ENCODE measurements around the gene MIB1.

MIB1 gene

GRCh38 chr18:21894619-21895367, 154.2 kb downstream of the MIB1 start:
- no peak for DNase-seq (ENCODE audit: low read depth in 3 of 3)

- DNase-seq (ENCODE audit: low read depth in 3 of 3) = no peak
These were observed 156.2 kb downstream of the MIB1 start for GRCh38 chr18:21896732-21897336.

GRCh38 chr18:21897811-21898210, 157.2 kb downstream of the MIB1 start:
- no peak for DNase-seq (ENCODE audit: low read depth in 3 of 3)

- no peak for DNase-seq (ENCODE audit: low read depth in 3 of 3)
These were observed 160.2 kb downstream of the MIB1 start for GRCh38 chr18:21900605-21901352.

- no peak for DNase-seq (ENCODE audit: low read depth in 3 of 3)
These were observed 160.9 kb downstream of the MIB1 start for GRCh38 chr18:21901423-21901945.

GRCh38 chr18:21903709-21904108, 163.1 kb downstream of the MIB1 start:
- DNase-seq (ENCODE audit: low read depth in 3 of 3) = no peak

GRCh38 chr18:21904856-21905255, 164.3 kb downstream of the MIB1 start:
- DNase-seq (ENCODE audit: low read depth in 3 of 3) = no peak

- no peak for DNase-seq (ENCODE audit: low read depth in 3 of 3)
These were observed 166.9 kb downstream of the MIB1 start for GRCh38 chr18:21907451-21907850.

- DNase-seq (ENCODE audit: low read depth in 3 of 3) = no peak
These were observed 168.1 kb downstream of the MIB1 start for GRCh38 chr18:21908711-21909110.

GRCh38 chr18:21910906-21911305, 170.3 kb downstream of the MIB1 start:
- DNase-seq (ENCODE audit: low read depth in 3 of 3) = no peak

- no peak for DNase-seq (ENCODE audit: low read depth in 3 of 3)
These were observed 171.0 kb downstream of the MIB1 start for GRCh38 chr18:21911551-21911950.

GRCh38 chr18:21912339-21913239, 172.0 kb downstream of the MIB1 start:
- no peak for DNase-seq (ENCODE audit: low read depth in 3 of 3)

GRCh38 chr18:21914739-21915319, 174.2 kb downstream of the MIB1 start:
- DNase-seq (ENCODE audit: low read depth in 3 of 3) = no peak

- no peak for DNase-seq (ENCODE audit: low read depth in 3 of 3)
These were observed 175.0 kb downstream of the MIB1 start for GRCh38 chr18:21915546-21915945.

- DNase-seq (ENCODE audit: low read depth in 3 of 3) = no peak
These were observed 176.0 kb downstream of the MIB1 start for GRCh38 chr18:21916594-21916993.

GRCh38 chr18:21918693-21919092, 178.1 kb downstream of the MIB1 start:
- DNase-seq (ENCODE audit: low read depth in 3 of 3) = no peak

Measured in stimulated activated CD4-positive, alpha-beta T cell treated with anti-CD3 and anti-CD28 coated beads, TNF-alpha, amount 100 ng/mL, for 4 hours (primary cell).